Measurements from ENCODE around the gene RAB20.
"Not testable (repeated sequence)": the region's sequence is repeated elsewhere in the genome, so short reads cannot be mapped to it uniquely, and the experiment has no call there.

The RAB20 gene

DNA sequence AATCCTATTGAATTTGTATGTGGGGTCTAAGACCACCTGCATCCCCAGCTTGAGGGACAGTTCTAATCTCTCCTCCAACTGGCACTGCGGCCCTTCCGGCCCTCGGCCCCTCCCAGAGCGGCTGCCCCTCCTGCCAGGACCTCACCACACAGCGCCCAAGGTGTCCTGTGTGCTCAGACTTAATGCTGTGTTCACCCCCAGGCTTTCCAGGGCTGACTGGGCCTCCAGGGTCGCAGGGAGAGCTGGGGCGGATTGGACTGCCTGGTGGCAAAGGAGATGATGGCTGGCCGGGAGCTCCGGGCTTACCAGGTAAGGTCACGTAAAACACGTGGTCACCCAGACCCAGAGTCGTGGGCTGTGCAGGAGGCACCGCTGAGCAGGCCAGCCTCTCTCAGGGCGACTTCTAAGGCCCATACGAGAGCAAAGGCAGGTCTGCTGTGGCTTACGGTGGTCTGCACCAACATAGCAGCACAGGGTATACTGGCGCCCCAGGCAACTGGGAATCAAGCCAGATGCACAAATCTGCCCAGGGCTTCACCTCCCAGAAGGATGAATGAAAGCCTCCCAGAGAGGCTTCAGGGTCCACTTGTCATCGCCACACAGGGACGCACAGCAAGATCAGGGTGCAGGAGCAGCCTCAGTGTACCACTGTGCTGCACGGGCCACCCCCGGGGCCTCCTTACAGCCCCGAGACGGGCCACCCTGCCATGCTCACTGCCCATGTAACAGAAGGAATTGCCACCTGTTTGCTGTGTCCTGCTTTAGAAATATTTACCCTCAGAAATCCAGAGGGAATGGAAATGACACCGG lies 69.4 kb downstream of the RAB20 start:
- no peak for DNase-seq (ENCODE audit: low spot score)

DNA sequence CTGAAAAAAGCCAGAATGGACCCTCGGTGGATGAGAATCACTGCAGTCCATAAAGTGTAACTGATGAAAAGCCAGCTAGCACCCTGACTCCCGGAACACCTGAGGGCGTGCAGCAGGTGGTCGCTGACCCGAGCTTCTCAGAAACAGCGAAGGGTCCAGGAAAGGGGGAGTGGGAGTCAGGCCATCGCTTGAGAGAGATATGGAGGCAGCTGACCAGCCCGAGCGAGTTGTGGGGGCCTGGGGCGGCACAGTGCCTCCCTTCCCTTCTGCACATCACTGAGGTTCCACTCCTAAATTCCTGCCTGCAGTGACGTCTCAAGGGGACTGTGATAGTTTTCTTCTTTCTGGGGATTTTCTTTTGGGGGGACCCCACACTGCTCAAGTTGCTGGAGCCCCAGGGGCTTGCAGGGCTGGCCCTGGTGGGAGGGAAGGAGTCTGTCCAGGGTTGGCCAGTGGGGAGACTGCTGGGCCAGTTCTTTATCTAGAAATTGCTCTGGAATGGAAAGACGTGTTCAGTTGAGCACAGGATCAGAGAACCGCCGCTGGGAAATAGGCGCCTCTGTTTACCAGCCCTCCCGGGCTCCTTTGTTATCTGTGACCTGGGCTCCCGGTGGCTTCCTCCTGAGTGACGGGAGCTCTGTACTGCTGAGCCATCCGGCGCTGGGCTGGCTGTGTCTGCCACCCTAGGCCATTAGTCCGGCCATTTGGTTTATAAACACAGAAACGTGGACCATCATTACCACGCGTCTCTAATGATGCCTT lies 71.3 kb downstream of the RAB20 start:
- DNase-seq (ENCODE audit: low spot score) = no peak

DNA sequence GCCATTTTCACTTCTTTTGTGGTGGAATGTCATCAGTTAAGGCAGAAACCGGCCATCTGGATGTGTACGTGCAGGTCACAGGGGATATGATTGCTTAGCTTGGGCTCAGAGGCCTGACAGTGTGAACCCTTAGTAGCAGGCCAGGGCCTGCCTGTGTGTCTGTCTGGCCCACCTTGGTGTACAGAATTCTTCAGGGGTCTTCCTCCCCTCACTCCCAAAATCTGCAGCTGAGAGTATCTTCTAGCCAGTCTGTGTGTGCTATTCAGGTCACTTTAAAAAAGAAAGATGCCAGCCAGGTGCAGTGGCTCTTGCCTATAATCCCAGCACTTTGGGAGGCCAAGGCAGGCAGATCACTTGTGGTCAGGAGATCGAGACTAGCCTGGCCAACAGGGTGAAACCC lies 74.6 kb downstream of the RAB20 start:
- DNase-seq (ENCODE audit: low spot score) = not testable (repeated sequence)

DNA sequence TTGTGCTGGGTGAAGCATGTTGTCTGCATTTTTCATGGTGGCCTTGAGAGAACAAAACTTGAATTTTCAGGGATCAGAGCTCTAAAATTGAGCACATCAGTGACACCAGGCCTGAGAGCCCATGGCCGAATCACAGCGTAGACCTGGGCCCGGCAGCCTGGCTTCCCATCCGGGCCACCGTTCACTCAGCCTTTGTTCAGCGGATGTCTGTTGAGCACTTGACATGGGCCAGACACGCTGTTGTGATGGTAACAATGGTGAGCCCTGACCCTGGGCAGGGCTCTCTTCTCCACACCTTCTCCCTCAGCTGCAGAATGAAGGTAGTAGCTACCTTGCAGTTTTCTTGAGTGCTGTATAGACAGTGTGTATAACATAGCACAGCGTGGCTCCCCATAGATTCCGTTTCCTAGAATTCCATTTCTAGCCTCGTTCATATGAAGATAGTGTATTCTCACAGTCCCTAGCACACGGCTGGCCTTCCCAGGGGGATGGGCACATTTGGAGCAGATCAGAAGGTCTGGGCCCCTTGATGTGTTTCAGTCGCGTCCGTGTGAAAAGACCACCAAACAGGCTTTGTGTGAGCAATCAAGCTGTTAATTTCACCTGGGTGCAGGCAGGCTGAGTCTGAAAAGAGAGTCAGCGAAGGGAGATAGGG lies 75.3 kb downstream of the RAB20 start:
- DNase-seq (ENCODE audit: low spot score) = no peak

DNA sequence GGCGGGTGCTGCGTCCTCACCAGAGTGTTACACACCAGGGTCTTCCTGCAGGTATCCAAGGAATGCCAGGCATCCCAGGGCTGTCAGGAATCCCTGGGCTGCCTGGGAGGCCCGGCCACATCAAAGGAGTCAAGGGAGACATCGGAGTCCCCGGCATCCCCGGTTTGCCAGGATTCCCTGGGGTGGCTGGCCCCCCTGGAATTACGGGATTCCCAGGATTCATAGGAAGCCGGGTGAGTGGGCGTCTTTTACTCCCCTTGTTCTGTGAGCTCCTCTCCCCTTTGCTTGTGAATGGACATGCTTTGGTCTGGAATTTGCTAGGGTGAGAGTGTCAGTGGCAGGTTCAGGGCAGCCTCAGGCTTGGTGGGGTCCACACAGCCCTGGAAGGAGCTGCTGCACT lies 75.9 kb downstream of the RAB20 start:
- no peak for DNase-seq (ENCODE audit: low spot score)

DNA sequence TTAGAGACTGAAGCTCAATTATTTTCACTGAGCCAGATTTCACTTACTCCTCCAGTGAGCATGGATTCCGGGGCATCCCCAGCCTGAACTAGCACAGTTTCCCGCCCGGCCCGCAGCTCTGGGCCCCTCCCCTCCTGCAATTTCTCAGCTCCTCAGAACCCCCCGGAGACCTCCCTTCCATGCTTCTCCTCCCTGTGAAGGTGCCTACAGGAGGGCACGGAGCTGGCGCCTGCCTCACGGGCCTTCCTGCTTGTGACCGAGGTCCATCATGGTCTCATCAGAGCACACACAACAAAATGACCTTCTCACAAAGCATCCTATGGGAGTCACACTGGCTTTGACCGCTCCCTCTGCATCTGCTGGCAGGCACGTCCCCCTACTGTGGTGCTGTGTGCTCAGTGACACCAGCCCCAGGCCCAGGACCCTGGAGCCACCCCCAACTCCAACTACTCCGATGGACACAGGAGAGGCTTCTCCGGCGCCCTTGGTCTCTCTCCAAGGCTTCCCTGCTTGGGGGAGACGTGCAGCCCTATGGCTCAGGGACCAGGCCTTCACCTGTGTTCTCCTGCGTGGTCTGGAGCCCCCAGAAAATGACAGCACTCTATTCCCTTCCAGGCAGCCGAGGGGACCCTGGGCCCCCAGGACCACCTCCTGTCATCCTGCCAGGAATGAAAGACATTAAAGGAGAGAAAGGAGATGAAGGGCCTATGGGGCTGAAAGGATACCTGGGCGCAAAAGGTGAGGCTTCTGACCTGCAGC lies 77.1 kb downstream of the RAB20 start:
- no peak for DNase-seq (ENCODE audit: low spot score)

DNA sequence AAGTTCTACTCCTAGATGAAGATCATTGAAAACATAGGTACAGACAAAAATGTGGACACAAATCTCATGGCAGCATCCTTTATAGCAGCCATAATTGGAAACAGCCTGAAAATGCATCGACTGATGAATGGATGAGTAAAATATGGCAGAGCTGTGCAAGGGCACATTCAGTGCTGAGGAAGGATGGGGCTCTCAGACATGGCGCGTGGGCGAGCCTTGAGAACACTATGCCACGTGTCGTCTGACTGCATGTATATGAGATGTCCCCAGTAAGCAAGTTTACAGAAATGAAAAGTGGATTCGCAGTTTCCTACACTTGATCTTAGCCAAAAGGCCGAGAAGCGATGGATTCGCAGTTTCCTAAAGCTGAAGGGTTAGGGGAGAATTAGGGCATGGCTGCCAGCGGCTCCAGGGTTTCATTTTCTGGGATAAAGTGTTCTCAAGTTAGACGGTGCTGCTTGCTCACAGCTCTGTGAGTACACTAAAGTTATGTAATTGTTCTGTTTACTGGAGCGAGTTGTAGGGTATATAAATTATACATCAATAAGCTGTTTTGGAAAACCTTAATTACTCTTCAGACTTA lies 78.0 kb downstream of the RAB20 start:
- DNase-seq (ENCODE audit: low spot score) = no peak

DNA sequence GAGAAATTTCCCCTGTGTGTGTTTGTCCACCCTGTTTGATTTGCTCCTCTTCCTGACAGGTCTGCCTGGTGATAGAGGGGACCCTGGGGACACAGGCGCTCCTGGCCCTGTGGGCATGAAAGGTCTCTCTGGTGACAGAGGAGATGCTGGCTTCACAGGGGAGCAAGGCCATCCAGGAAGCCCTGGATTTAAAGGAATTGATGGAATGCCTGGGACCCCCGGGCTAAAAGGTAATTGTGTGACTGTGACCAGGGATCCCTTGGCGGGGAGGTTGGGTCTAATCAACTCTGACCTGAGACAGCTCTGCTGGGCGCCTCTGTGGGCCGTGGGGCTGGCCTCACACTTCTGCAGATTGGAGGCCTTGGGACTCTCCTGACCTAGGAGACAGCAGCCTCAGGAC lies 81.4 kb downstream of the RAB20 start:
- DNase-seq (ENCODE audit: low spot score) = no peak

DNA sequence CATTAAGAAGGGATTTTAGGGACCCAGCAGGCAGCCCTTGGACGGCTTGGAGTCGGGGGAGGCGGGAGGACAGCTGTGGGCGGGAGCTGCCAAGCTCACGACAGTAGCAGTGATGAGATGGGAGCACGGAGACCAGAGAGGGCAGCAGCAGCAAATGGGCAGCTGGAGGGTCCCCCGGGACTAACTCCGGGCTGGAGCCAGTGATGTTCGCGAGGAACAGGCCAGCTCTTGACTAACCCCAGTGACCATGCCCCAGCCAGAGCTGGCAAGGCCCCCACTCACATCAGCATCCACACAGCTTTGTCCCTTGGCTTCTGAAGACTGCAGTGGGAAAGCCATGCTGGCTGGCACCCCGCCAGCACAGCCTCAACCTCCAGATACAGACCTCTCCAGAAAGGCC lies 81.9 kb downstream of the RAB20 start:
- DNase-seq (ENCODE audit: low spot score) = no peak

DNA sequence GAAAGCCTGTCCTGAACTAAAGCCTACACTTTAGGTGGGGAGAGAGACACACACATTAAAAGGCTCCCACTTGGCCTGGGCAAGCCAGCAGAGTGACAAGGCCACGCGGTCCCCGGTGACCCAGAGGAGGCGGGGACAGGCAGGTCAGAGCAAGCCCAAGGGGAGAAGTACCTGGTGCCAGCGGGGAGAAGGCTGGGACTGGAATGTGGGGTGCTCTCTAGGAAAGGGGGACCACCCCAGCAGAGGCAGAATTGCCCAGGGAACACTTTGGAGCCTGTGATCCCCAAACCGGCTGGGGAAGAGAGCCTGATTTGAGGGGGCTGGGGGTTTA lies 82.3 kb downstream of the RAB20 start:
- no peak for DNase-seq (ENCODE audit: low spot score)

DNA sequence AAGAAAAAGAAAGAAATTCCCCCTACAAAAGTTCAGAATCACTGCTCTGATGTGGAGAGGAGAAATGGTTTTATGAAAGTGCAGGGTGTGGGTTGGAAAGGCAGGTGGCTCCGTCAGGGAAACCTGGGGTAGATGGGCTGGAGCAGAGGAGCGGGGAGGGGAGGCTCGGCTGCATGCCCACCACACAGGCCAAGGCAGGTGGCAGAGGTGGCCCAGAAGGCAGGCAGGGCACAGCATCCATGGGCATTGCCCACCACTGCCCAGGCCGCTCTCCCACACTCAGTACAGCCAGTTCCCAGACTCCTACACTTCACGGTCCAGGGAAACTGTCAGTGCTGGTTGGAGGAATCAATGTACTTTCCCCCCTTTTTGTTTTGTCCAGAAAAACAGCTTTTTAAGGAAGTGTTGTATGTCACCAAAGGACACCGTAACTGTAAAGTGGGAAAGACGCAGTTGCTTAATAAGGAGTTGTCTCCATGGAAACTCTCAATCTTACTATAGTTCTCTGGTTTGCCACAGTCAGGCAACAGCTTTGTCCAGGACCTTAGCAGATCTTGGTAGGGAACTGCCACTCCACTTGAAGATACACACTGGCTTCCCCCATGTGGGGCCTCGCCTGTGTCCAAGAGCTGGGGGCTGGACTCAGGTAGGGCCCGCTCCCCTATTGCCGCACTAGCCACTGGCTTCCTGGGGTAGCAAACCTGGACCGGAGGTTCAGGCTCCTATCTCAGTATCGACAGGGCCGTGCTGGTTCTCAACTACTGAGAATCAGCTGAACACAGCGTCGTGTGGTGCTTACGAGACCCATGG lies 82.9 kb downstream of the RAB20 start:
- no peak for DNase-seq (ENCODE audit: low spot score)

DNA sequence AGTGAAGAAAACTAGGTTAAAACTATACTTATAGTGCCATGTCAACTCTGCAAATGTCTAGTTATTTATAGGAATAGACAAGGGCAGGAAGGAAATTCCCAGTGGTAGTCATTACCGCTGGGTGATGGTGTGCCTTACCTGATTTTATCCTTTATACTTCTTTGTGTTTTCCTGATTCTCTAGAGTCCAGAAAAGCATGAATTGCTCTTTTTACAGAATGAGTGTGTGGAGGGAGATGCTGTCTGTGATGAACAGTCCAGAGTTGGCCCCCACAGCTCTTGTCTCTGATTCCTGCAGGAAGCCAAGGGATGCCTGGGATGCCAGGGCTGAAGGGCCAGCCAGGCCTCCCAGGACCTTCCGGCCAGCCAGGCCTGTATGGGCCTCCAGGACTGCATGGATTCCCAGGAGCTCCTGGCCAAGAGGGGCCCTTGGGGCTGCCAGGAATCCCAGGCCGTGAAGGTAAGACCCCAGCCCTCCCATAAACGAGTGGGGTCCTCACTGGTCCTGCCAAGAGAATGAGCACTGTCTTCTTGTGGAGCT lies 83.7 kb downstream of the RAB20 start:
- DNase-seq (ENCODE audit: low spot score) = no peak

DNA sequence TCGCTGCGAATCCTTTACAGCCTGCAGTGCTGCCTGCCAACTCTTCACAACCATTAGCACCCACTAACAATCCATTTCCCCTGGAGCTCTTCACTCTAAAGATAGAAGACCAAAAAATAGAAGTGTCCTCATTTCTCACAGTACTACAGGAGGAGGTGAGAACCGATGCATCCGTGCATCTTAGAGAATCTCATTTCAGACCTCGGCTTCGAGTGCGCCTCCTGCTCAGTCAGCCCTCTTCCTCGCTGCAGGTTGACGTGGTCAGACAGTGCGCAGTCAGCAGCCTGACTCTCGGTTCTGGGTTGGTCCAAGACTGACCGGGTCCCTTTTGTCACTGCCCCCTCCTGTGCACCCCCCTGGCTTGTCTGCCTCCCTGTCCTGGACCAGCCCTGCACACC lies 85.3 kb downstream of the RAB20 start:
- DNase-seq (ENCODE audit: low spot score) = no peak

DNA sequence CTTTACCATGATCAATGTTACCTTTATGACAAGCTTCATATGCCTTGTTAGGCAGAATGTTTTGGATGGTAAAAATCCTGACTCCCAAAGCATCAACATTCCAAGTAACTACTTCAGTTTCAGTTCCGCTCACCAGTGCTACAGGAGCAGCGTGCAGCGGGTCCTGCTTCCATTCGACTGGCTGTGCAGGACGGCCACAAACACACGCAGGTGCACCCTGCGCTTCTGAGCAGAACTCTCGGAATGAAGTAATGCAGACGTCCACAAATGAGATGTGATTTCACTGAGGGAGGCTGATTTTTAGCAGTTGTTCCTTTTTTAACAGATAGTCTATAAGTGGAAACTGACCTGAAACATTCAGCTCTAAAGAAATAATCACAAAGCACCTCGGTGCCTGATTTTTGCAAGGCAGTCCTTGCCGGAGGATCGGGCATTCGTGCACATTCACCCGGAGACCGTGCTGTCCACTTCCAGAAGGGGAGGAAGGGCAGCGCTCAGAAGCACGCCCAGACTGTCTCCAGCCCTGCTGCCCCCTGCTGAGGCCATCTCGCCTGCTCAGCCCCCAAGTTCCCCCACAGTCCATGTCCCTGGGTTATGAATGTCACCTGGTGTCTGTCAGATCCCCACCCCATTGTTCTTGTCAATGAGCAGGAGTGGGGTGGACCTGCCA lies 85.8 kb downstream of the RAB20 start:
- DNase-seq (ENCODE audit: low spot score) = no peak

DNA sequence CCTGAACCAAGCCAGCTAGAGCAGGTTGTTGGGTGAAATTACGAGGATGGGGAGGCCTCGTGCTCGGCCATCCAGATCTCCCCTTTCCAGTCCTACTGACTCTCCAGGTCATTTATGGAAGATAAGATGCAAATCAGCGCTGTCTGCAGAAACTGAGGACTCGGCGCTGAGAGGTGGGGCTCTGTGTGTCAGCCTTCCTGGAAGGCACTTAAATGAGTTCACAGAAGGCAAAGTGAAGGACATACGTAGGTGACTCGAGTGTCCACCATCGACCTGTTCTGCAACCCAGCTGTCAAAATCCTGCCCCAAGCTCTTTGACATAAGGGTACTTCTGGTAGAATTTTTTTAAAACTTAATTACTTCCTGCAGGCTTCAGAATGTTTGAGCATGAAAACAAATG lies 86.4 kb downstream of the RAB20 start:
- no peak for DNase-seq (ENCODE audit: low spot score)

DNA sequence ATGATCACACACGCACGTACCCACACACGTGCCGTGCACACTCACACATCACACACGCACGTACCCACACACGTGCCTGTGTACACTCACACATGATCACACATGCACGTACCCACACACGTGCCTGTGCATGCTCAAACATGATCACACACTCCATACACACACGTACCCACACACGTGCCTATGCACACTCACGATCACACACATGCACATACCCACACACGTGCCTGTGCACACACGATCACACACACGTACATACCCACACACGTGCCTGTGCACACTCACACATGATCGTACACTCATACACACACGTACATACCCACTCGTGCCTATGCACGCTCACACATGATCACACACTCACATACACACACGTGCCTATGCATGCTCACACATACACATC lies 86.8 kb downstream of the RAB20 start:
- DNase-seq (ENCODE audit: low spot score) = no peak

All from pons (tissue), 1 donor.